ENCODE data around the gene SLC5A6. TPM values are rescaled to one million over a fixed set of nuclear protein-coding genes. Genes with fewer than 3 reads are reported as not detected.
"Not testable (repeated sequence)": the region's sequence is repeated elsewhere in the genome, so short reads cannot be mapped to it uniquely, and the experiment has no call there.

Gene SLC5A6
- polyA plus RNA-seq, 1 experiment = 33.7 TPM

DNA sequence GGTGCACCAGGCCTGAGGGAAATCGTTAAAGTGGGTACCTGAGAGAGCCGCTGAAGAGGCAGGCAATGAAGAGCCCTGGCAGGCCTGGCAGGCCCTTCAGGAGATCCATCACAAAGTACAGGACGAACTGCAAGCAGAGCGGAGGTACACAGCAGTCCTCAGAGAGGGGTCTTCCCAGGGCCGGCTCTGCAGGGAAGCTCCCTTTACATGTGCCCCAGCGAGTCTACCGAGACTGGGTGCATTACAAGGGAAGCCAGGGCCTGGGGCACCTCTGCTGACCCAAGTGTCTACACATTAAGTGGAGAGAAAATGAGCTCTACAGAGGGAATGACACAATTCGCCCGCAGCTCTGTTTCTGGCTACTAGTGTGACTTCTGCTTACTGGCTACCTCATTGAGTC, 8.3 kb downstream of the SLC5A6 start:
- CTCF ChIA-PET = interaction anchor here (1.1 to 1.8 kb wide), 2 partner anchors 9 to 12 kb away, joined by 3 to 7 read pairs; no protein-coding TSS in a partner anchor
- no peak for DNase-seq (ENCODE audit: low read depth)
- Histone ChIP-seq H3K27me3 (ENCODE audit: control insufficient read depth, insufficient read depth, low read length) (no peaks in the 10 kb centered on the region), H3K4me3 (ENCODE audit: low read depth, low read length) (no peak overlapping the region), H3K36me3 (ENCODE audit: control insufficient read depth, insufficient read depth, low read length) (peaks cover 21% of the 10 kb centered on the region)
- POLR2A ChIA-PET = no interaction called here
- TF ChIP-seq, protein P1, sequence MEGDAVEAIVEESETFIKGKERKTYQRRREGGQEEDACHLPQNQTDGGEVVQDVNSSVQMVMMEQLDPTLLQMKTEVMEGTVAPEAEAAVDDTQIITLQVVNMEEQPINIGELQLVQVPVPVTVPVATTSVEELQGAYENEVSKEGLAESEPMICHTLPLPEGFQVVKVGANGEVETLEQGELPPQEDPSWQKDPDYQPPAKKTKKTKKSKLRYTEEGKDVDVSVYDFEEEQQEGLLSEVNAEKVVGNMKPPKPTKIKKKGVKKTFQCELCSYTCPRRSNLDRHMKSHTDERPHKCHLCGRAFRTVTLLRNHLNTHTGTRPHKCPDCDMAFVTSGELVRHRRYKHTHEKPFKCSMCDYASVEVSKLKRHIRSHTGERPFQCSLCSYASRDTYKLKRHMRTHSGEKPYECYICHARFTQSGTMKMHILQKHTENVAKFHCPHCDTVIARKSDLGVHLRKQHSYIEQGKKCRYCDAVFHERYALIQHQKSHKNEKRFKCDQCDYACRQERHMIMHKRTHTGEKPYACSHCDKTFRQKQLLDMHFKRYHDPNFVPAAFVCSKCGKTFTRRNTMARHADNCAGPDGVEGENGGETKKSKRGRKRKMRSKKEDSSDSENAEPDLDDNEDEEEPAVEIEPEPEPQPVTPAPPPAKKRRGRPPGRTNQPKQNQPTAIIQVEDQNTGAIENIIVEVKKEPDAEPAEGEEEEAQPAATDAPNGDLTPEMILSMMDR (IDR thresholded peaks at IDR 0.05; ENCODE audit: insufficient read depth, low read depth, low read length) = no peak

DNA sequence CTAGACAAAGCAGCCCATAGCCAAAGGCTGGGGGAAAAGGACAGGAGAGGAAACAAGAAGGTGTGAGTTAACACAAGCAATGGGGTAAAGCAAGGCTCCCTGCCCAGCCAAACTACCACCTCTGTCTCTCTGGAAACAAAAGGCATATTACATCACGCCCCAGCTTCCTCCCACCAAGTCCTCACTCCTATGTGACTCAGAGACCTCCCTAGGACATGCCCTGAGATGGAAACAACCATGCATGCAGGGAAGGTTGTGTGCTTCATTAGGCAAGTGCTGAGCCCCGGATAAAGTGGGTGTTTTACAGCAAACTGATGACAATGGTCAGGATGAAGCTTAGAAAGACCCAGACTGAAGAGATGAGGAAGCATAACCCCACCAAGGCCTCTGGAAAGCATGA, 9.2 kb downstream of the SLC5A6 start:
- DNase-seq (ENCODE audit: low read depth) = no peak
- Histone ChIP-seq H3K27me3 (ENCODE audit: control insufficient read depth, insufficient read depth, low read length) (no peaks in the 10 kb centered on the region), H3K36me3 (ENCODE audit: control insufficient read depth, insufficient read depth, low read length) (peaks cover 18% of the 10 kb centered on the region), H3K4me3 (ENCODE audit: low read depth, low read length) (no peak overlapping the region)
- TF ChIP-seq, protein P1 (IDR thresholded peaks at IDR 0.05; ENCODE audit: insufficient read depth, low read depth, low read length) = no peak
- CTCF ChIA-PET = no interaction called here
- POLR2A ChIA-PET = interaction anchor here (0.5 kb wide), 1 partner anchor 35 kb away, joined by 3 read pairs; no protein-coding TSS in a partner anchor

DNA sequence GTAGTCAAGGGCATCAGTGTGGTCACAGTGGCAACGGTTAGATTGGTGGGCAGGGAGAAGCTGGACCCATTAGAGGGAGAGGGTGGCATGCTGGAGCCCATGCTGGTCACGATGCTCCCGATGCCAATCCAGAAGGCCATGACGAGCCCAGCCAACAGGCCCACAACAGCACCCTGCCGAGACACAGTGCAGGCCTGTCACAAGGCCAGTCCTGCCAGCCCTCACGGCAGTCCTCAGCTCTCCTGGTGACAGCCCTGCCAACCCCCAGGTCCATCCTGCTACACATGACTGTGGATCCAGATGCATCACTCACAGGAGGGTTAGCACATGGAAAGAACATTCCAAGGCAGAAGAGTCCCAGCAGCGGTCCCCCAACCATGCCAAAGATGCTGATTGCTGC, 10.4 kb downstream of the SLC5A6 start:
- H3K27me3 ChIP-seq (ENCODE audit: control insufficient read depth, insufficient read depth, low read length) = no peaks in the 10 kb centered on the region
- CTCF ChIA-PET = interaction anchor here (1.4 kb wide), 1 partner anchor 102 kb away, joined by 3 read pairs; no protein-coding TSS in a partner anchor
- no peak overlapping the region for H3K4me3 ChIP-seq (ENCODE audit: low read depth, low read length)
- DNase-seq (ENCODE audit: low read depth) = no peak
- TF ChIP-seq, protein P1 (IDR thresholded peaks at IDR 0.05; ENCODE audit: insufficient read depth, low read depth, low read length) = no peak
- peaks cover 14% of the 10 kb centered on the region for H3K36me3 ChIP-seq (ENCODE audit: control insufficient read depth, insufficient read depth, low read length)
- POLR2A ChIA-PET = no interaction called here

GRCh38 chr2:27199241-27199640, 12.8 kb downstream of the SLC5A6 start:
- no peak for DNase-seq (ENCODE audit: low read depth)
- TF ChIP-seq, protein P1 (IDR thresholded peaks at IDR 0.05; ENCODE audit: insufficient read depth, low read depth, low read length) = no peak
- Histone ChIP-seq H3K4me3 (ENCODE audit: low read depth, low read length) (no peak overlapping the region), H3K27me3 (ENCODE audit: control insufficient read depth, insufficient read depth, low read length) (no peaks in the 10 kb centered on the region), H3K36me3 (ENCODE audit: control insufficient read depth, insufficient read depth, low read length) (peaks cover 10% of the 10 kb centered on the region)
- POLR2A ChIA-PET = no interaction called here
- CTCF ChIA-PET = interaction anchor here (1.3 kb wide), 1 partner anchor 238 kb away, joined by 3 read pairs; no protein-coding TSS in a partner anchor

GRCh38 chr2:27198627-27199026, 13.4 kb downstream of the SLC5A6 start:
- DNase-seq (ENCODE audit: low read depth) = no peak
- ChIA-PET POLR2A (no interaction called here), CTCF (no interaction called here)
- TF ChIP-seq, protein P1 (IDR thresholded peaks at IDR 0.05; ENCODE audit: insufficient read depth, low read depth, low read length) = no peak
- no peaks in the 10 kb centered on the region for H3K27me3 ChIP-seq (ENCODE audit: control insufficient read depth, insufficient read depth, low read length)
- H3K4me3 ChIP-seq (ENCODE audit: low read depth, low read length) = no peak overlapping the region
- H3K36me3 ChIP-seq (ENCODE audit: control insufficient read depth, insufficient read depth, low read length) = peaks cover 10% of the 10 kb centered on the region

GRCh38 chr2:27198068-27198467, 14.0 kb downstream of the SLC5A6 start:
- H3K27me3 ChIP-seq (ENCODE audit: control insufficient read depth, insufficient read depth, low read length); H3K4me3 ChIP-seq (ENCODE audit: low read depth, low read length); H3K36me3 ChIP-seq (ENCODE audit: control insufficient read depth, insufficient read depth, low read length); CTCF ChIA-PET; DNase-seq (ENCODE audit: low read depth); POLR2A ChIA-PET: not testable (repeated sequence)

DNA sequence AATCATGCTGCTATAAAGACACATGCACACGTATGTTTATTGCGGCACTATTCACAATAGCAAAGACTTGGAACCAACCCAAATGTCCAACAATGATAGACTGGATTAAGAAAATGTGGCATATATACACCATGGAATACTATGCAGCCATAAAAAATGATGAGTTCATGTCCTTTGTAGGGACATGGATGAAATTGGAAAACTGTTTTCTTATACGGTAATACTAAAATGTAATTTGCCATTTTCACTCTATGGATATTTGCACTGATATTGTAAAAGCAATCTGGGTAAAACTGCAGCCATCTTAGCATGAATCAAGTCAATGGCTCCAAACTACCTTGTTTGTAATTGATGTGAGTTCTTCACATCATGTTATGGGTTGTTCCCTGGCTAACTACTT, 16.3 kb downstream of the SLC5A6 start:
- H3K36me3 ChIP-seq (ENCODE audit: control insufficient read depth, insufficient read depth, low read length); POLR2A ChIA-PET; DNase-seq (ENCODE audit: low read depth); H3K4me3 ChIP-seq (ENCODE audit: low read depth, low read length); CTCF ChIA-PET; H3K27me3 ChIP-seq (ENCODE audit: control insufficient read depth, insufficient read depth, low read length): not testable (repeated sequence)

Measured in BJ (cell line).